Endothelial cell of umbilical vein (primary cell): Measurements from ENCODE around the gene DNAJC17. TPM values are rescaled to one million over a fixed set of nuclear protein-coding genes. Genes with fewer than 3 reads are reported as not detected.

Experiments used
- BruUV-seq: library from RNA; stranded (reverse); fragments of 400-500 nt; replicated peaks from 2 replicates; lab custom pipeline; 2021; lab: Mats Ljungman, UMichigan
- CTCF ChIA-PET: fragments of 300-600, 350-600 bp; sonication (Branson Sonifier 250); formaldehyde crosslinking; loops from one replicate; lab custom pipeline; 2021; ENCODE audit warnings: antibody characterized with exemption, inconsistent platforms; lab: Charles Lee
- POLR2A ChIA-PET: fragments of 300-600, 350-600 bp; sonication (Branson Sonifier 250); formaldehyde crosslinking; loops from one replicate; lab custom pipeline; 2021; ENCODE audit warnings: antibody characterized with exemption, inconsistent platforms; lab: Charles Lee
- DNase-seq: peaks from one replicate; pipeline ENCODE4 v3.0.0-alpha.2; 2011; ENCODE audit warnings: low read depth, low spot score
- FAIRE-seq: peaks from 2 replicates; lab custom pipeline; 2011; peaks lifted over from hg19 to GRCh38; lab: Jason Lieb, UNC
- H2AFZ ChIP-seq: 2 replicates; pipeline ENCODE4 v1.6.0; 2012; ENCODE audit warnings: low read depth, low read length, control low read depth, inconsistent platforms
- H3K27ac ChIP-seq: 2 replicates; pipeline ENCODE4 v1.5.1; 2011; ENCODE audit warnings: low read depth, mild to moderate bottlenecking, control low read depth, low read length, moderate library complexity; ENCODE audit not compliant: insufficient read depth
- H3K27me3 ChIP-seq, 2 experiments: 2 replicates each; pipeline versions ENCODE4 v1.6.0 to v1.6.1; 2011; ENCODE audit warnings: low read length in 2 of 2, mixed read lengths in 1 of 2; ENCODE audit not compliant: control insufficient read depth in 2 of 2, insufficient read depth in 2 of 2
- H3K36me3 ChIP-seq, 2 experiments: 2 replicates in 1 of 2; 3 replicates in 1 of 2; pipeline ENCODE4 v1.5.1; 2011; ENCODE audit warnings: low read length in 2 of 2, mild to moderate bottlenecking in 1 of 2, moderate library complexity in 1 of 2; ENCODE audit not compliant: control insufficient read depth in 2 of 2, insufficient read depth in 2 of 2; ENCODE audit errors: extremely low read depth in 1 of 2
- H3K4me1 ChIP-seq: 3 replicates; pipeline ENCODE4 v1.5.1; 2011; ENCODE audit warnings: mild to moderate bottlenecking, low read length; ENCODE audit not compliant: control insufficient read depth, insufficient read depth; ENCODE audit errors: extremely low read depth
- H3K4me2 ChIP-seq: 2 replicates; pipeline ENCODE4 v1.6.1; 2011; ENCODE audit warnings: low read length, control low read depth, mixed read lengths; ENCODE audit not compliant: insufficient read depth
- H3K4me3 ChIP-seq, 3 experiments: fragments of 200-600 bp in 1 of 3; sonication (generic), shearing (Covaris generic) in 1 of 3; replicated peaks in 1 of 3; 2 replicates each; pipeline ENCODE4 v1.5.1; 2011 to 2016; ENCODE audit warnings: control low read depth in 3 of 3, low read length in 3 of 3, mild to moderate bottlenecking in 2 of 3, inconsistent platforms in 1 of 3, low read depth in 1 of 3, moderate library complexity in 1 of 3; ENCODE audit not compliant: insufficient read depth in 1 of 3
- H3K79me2 ChIP-seq: 2 replicates; pipeline ENCODE4 v1.6.0; 2012; ENCODE audit warnings: low read length, inconsistent platforms; ENCODE audit not compliant: control insufficient read depth, insufficient read depth
- H3K9ac ChIP-seq: replicated peaks from 2 replicates; pipeline ENCODE3; 2011; ENCODE audit warnings: low read length, control low read depth; ENCODE audit not compliant: insufficient read depth; ENCODE audit errors: extremely low read depth
- H3K9me1 ChIP-seq: replicated peaks from 3 replicates; pipeline ENCODE4 v1.6.0; 2011; ENCODE audit warnings: mild to moderate bottlenecking, low read length; ENCODE audit not compliant: control insufficient read depth, insufficient read depth; ENCODE audit errors: extremely low read depth
- H3K9me3 ChIP-seq: replicated peaks from 2 replicates; pipeline ENCODE4 v1.5.1; 2012; ENCODE audit warnings: low read length, inconsistent platforms; ENCODE audit not compliant: control insufficient read depth, insufficient read depth
- H4K20me1 ChIP-seq: replicated peaks from 2 replicates; pipeline ENCODE3; 2011; ENCODE audit warnings: mild to moderate bottlenecking, low read length; ENCODE audit not compliant: control insufficient read depth, insufficient read depth; ENCODE audit errors: extremely low read depth
- CTCF ChIP-seq, 2 donors: IDR thresholded peaks; 1 replicate in 1 of 2; 2 replicates in 1 of 2; pipeline ENCODE4 v1.5.1; 2011; ENCODE audit warnings: low read length in 2 of 2, mild to moderate bottlenecking in 2 of 2, moderate library complexity in 2 of 2, control low read depth in 1 of 2, inconsistent platforms in 1 of 2, low read depth in 1 of 2; ENCODE audit not compliant: insufficient read depth in 1 of 2; ENCODE audit errors: extremely low read depth in 1 of 2
- EZH2 ChIP-seq: IDR thresholded peaks from 2 replicates; pipeline ENCODE4 v1.6.1; 2012; ENCODE audit warnings: borderline replicate concordance, low read depth, mild to moderate bottlenecking, moderate library complexity, low read length, inconsistent platforms; ENCODE audit not compliant: severe bottlenecking
- FOS ChIP-seq: IDR thresholded peaks from 2 replicates; pipeline ENCODE4 v1.6.1; 2011; ENCODE audit warnings: mild to moderate bottlenecking, low read length, moderate library complexity, borderline replicate concordance; ENCODE audit not compliant: insufficient read depth
- GATA2 ChIP-seq: IDR thresholded peaks from 2 replicates; pipeline ENCODE4 v1.7.0; 2011; ENCODE audit warnings: low read depth, mild to moderate bottlenecking, moderate library complexity, mixed read lengths, low read length; ENCODE audit not compliant: insufficient read length, insufficient read depth
- JUN ChIP-seq: IDR thresholded peaks from 2 replicates; pipeline ENCODE4 v1.6.1; 2011; ENCODE audit warnings: borderline replicate concordance, low read depth; ENCODE audit not compliant: insufficient read length, insufficient read depth
- MYC ChIP-seq: IDR thresholded peaks from one replicate; pipeline ENCODE4 v1.6.1; 2011; ENCODE audit warnings: mild to moderate bottlenecking, low read depth, low read length
- POLR2A ChIP-seq: IDR thresholded peaks from 2 replicates; pipeline ENCODE4 v1.6.1; 2012; ENCODE audit warnings: low read depth, mild to moderate bottlenecking, control low read depth, low read length
- POLR2AphosphoS5 ChIP-seq: IDR thresholded peaks from 2 replicates; pipeline ENCODE4 v1.6.1; 2012; ENCODE audit warnings: low read depth, mild to moderate bottlenecking, control low read depth, low read length, moderate library complexity; ENCODE audit not compliant: insufficient read depth
- dilution Hi-C: fragments of 300-500 bp; cut with MboI; formaldehyde crosslinking; loops from one replicate; pipeline ENCODE4 v1.15.0; 2019; ENCODE audit warnings: low sequenced_read_pairs; ENCODE audit not compliant: extremely low pct_ligation_motif_present
- intact Hi-C: fragments of 100-400 bp; cut with micrococcal nuclease; formaldehyde crosslinking; loops from one replicate; pipeline ENCODE4 v1.10.0; 2022
- polyA plus RNA-seq, 4 experiments: library from polyadenylated mRNA; depleted of rRNA in 3 of 4; stranded (reverse) in 3 of 4; unstranded in 1 of 4; fragments of >200 nt; gene quantifications; 2 replicates each; pipeline versions ENCODE4 v1.2.1 to v1.2.3, GENCODE V29; 2011 to 2012; ENCODE audit warnings: missing spikeins in 1 of 4
- total RNA-seq: library from RNA; stranded (reverse); gene quantifications from 2 replicates; pipeline ENCODE4 v1.2.3, GENCODE V29; 2021
- TF ChIP-seq, protein P1 (sequence below): IDR thresholded peaks from 2 replicates; pipeline ENCODE4 v1.6.1; 2011; ENCODE audit not compliant: insufficient read depth, insufficient read length

Gene DNAJC17
- total and polyA plus RNA-seq, 2 donors (not counting 3 experiments of a cell fraction or from before 2014, with no cell fraction given) = 30.7 to 46.4 TPM

- H3K27ac ChIP-seq = no peak overlapping the region
- POLR2A ChIA-PET = no interaction called here
- intact Hi-C loops = no loop called here
Measured at GRCh38 chr15:40852529-40852928, 45.3 kb upstream of the DNAJC17 start.

More at GRCh38 chr15:40852529-40852928, 45.3 kb upstream of the DNAJC17 start:
- no peak overlapping the region for H3K9ac ChIP-seq
- H3K79me2 ChIP-seq = no peaks in the 10 kb centered on the region
- CTCF ChIA-PET = interaction anchor here (0.7 kb wide), 1 partner anchor 21 kb away, joined by 3 read pairs; no protein-coding TSS in a partner anchor
- no TSS peak for BruUV-seq
- H3K4me3 ChIP-seq = no peak overlapping the region
- H3K9me1 ChIP-seq = no peaks in the 10 kb centered on the region
- no peaks in the 10 kb centered on the region for H3K36me3 ChIP-seq
- DNase-seq (no peak), FAIRE-seq (no peak)
- no peaks in the 10 kb centered on the region for H4K20me1 ChIP-seq
- no peaks in the 10 kb centered on the region for H3K4me1 ChIP-seq
- H3K4me2 ChIP-seq = no peak overlapping the region
- TF ChIP-seq GATA2 (no peak), MYC (no peak), POLR2A (no peak), FOS (no peak), JUN (no peak), EZH2 (no peak), CTCF (IDR thresholded peaks at IDR 0.05; ENCODE audit: extremely low read depth in 1 of 2, insufficient read depth in 1 of 2, low read depth in 1 of 2, low read length in 2 of 2) (no peak), POLR2AphosphoS5 (no peak)
- TF ChIP-seq, protein P1, sequence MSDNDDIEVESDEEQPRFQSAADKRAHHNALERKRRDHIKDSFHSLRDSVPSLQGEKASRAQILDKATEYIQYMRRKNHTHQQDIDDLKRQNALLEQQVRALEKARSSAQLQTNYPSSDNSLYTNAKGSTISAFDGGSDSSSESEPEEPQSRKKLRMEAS = no peak
- H3K27me3 ChIP-seq = no peaks in the 10 kb centered on the region
- no peak overlapping the region for H2AFZ ChIP-seq
- dilution Hi-C loops = no loop called here
- no peaks in the 10 kb centered on the region for H3K9me3 ChIP-seq
